DLD1 (cell line): Measurements from ENCODE around the gene COQ10A.

Experiments
- in situ Hi-C: cut with HindIII; loops from 2 replicates; pipeline ENCODE4 v1.10.0; 2017; ENCODE audit warnings: low sequenced_read_pairs

Gene COQ10A

GRCh38 chr12:56266693-56267442 lies at the start of gene COQ10A:
Gene COQ10A, plus strand, starts transcription at chr12:56266942. Its CDS starts 177 bp downstream, at chr12:56267119.
- in situ Hi-C loops, result no loop called here

GRCh38 chr12:56219840-56220239 lies 46.9 kb upstream of the COQ10A start:
- in situ Hi-C loops, result no loop called here

- in situ Hi-C loops, result no loop called here
Observed at GRCh38 chr12:56220611-56221231, 46.0 kb upstream of the COQ10A start.

- in situ Hi-C loops, result no loop called here
Observed at GRCh38 chr12:56221232-56221756, 45.4 kb upstream of the COQ10A start.

- in situ Hi-C loops, result no loop called here
Observed at GRCh38 chr12:56221757-56222530, 44.8 kb upstream of the COQ10A start, which contains the start of gene RNF41. Gene RNF41, minus strand, starts transcription at chr12:56221922. Its CDS starts 7,875 bp downstream, at chr12:56214047.

- in situ Hi-C loops, result no loop called here
Observed at GRCh38 chr12:56222531-56222895, 44.2 kb upstream of the COQ10A start.

- in situ Hi-C loops, result no loop called here
Observed at GRCh38 chr12:56223571-56224101, 43.1 kb upstream of the COQ10A start.

GRCh38 chr12:56224102-56224701 lies 42.5 kb upstream of the COQ10A start, which contains the start of gene NABP2:
Gene NABP2, plus strand, starts transcription at chr12:56224342. Its CDS starts 515 bp downstream, at chr12:56224857.
- in situ Hi-C loops, result no loop called here

- in situ Hi-C loops, result no loop called here
Observed at GRCh38 chr12:56224954-56225353, 41.8 kb upstream of the COQ10A start.

- in situ Hi-C loops, result no loop called here
Observed at GRCh38 chr12:56229082-56229481, 37.7 kb upstream of the COQ10A start.

GRCh38 chr12:56229916-56230431 lies 36.8 kb upstream of the COQ10A start, which contains the start of gene SLC39A5:
Gene SLC39A5, plus strand, starts transcription at chr12:56230051. Its CDS starts 1,224 bp downstream, at chr12:56231275.
- in situ Hi-C loops, result no loop called here

- in situ Hi-C loops, result no loop called here
Observed at GRCh38 chr12:56230432-56231183, 36.1 kb upstream of the COQ10A start.

GRCh38 chr12:56231184-56231582 lies 35.6 kb upstream of the COQ10A start:
- in situ Hi-C loops, result no loop called here

GRCh38 chr12:56234746-56235436 lies 31.9 kb upstream of the COQ10A start:
- in situ Hi-C loops, result no loop called here

GRCh38 chr12:56236091-56236490 lies 30.7 kb upstream of the COQ10A start:
- in situ Hi-C loops, result no loop called here

- in situ Hi-C loops, result no loop called here
Observed at GRCh38 chr12:56236985-56237384, 29.8 kb upstream of the COQ10A start.

- in situ Hi-C loops, result no loop called here
Observed at GRCh38 chr12:56237552-56237951, 29.2 kb upstream of the COQ10A start.

- in situ Hi-C loops, result no loop called here
Observed at GRCh38 chr12:56241424-56242303, 25.1 kb upstream of the COQ10A start.
